HG02678 (cell line): ENCODE measurements around the gene RBM4.
A peak's percentile ranks its signal among the peaks of the same experiment; 100 is the strongest.

Source experiments
- ATAC-seq: cut with Tn5 transposase; IDR thresholded peaks from one replicate; pipeline ENCODE4 v1.9.1; 2021; ENCODE audit warnings: mild to moderate bottlenecking, moderate library complexity; ENCODE audit not compliant: unreplicated experiment

Gene RBM4

DNA sequence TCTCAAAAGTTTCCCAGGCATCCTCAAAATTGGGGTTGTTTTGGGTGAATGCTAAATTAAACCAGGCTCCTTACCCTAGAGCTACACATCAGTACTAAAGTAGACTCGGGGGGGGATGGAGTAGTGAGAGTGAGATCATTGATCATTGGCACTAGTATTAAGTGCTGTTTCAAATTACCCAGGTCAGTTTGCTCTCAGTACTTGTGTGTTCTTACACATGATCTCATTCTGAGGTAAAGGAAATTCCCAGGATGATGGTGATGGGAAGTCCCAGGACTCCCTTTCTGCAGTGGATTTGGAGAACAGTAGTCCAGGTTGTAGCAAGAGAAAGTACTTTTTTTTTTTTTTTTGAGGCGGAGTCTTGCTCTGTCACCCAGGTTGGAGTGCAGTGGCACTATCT, 12.5 kb downstream of the RBM4 start:
- ATAC-seq = no peak

DNA sequence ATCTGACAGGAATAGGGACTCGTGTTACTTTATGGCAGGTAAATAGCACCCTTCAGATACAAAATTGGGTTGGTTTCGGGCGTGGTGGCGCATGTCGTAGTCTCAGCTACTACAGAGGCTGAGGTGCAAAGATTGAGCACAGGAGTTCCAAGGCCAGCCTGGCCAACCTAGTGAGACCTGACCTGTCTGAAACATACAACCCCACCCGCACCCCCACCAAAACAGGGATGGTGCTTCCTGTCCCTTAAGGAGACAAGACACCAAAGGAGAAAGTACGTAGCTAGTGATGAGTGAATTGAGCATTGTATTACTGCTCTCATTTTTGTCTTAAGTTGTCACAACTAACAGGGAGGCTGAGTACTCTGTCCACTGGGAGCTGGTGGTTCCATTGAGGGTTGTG, 14.1 kb downstream of the RBM4 start:
- no peak for ATAC-seq

DNA sequence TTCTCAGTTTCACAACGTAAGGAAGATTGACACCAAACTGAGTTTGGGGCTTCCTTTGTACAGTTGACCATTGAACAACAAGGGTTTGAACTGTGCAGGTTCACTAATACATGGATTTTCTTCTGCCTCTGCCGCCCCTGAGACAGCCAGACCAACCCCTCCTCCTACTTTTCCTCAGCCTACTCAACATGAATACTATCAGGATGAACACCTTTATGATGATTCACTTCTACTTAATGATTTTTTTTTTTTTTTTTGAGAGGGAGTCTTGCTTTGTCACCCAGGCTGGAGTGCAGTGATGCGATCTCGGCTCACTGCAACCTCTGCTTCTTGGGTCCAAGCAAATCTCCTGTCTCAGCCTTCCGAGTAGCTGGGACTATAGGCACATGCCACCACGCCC, 14.6 kb downstream of the RBM4 start:
- ATAC-seq = no peak

DNA sequence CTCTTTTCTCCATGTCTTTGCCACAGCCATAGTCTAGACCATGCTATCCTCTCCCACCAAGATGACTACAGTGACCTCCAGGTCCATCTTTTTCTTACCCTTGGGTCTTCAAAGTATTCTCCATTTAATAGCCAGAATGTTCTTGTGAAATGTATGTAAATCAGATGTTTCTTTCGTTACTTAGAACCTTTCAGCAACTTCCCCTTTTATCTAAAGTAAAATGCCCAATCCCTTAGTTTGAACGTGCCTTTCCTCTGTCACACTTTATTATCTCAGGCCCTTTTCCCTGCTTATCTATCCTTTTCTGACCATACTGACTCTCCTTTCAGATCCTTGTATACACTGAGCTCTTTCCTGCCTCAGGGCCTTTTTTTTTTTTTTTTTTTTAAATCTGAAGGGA, 21.3 kb downstream of the RBM4 start:
- ATAC-seq = no peak

DNA sequence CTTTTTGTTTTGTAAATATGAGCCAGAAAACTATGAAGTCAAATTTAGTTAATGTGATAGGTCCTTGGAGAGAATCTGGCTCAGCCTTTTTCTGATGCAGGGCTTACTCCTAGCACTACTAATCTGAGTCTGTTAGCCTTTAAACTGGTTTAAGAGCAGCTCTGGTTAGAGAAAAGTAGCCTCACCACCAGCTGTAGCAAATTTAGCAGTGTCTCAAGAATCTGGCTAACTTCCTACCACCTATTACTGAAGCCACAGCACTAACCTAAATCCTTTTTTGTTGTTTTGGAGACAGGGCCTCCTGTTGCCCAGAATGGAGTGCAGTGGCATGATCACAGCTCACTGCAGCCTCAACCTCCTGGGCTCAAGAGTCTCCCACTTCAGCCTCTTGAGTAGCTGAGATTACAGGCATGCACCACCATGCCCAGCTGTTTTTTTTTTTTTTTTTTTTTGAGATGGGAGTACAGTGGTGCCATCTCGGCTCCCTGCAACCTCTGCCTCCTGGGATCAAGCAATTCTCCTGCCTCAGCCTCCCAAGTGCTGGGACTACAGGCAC, 25.3 kb downstream of the RBM4 start:
- ATAC-seq = no peak

DNA sequence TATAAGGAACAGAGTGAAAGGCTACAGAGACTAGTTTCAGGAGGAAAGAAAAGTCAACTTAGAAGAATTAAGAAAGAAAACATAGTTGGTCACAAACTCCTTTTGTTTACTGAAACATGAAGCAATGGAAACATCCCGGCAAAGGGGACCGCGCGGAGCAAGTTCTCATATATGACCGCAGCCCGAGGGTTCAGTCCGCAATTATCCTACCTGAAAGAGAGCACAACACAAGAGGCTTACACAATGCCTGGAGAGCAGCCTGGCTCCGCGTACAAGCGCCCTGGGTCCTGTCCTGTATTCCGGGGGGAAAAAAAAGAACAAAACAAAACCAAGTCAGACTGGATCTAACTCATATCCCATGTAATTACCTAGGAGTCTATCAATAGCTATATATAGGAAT, 26.9 kb downstream of the RBM4 start:
- ATAC-seq = no peak

DNA sequence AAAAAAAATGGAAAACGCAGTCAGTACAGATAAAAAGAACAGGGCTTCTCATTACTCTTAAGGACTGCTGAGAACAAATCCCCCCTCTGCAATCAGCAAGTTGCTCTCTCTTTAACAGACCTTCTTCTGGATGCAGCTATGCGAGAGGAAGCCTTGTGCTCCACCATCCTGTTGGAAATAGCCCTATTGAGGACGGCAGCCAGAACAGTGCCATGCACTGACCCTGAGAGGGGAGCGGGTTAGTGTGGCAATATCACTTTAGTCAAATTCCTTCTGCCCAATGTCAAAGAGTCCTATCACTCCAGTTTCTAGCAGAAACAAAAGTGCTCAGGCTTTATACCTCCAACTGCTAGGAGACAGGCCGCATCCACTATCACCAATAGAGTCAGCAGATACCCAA, 32.3 kb downstream of the RBM4 start:
- no peak for ATAC-seq

DNA sequence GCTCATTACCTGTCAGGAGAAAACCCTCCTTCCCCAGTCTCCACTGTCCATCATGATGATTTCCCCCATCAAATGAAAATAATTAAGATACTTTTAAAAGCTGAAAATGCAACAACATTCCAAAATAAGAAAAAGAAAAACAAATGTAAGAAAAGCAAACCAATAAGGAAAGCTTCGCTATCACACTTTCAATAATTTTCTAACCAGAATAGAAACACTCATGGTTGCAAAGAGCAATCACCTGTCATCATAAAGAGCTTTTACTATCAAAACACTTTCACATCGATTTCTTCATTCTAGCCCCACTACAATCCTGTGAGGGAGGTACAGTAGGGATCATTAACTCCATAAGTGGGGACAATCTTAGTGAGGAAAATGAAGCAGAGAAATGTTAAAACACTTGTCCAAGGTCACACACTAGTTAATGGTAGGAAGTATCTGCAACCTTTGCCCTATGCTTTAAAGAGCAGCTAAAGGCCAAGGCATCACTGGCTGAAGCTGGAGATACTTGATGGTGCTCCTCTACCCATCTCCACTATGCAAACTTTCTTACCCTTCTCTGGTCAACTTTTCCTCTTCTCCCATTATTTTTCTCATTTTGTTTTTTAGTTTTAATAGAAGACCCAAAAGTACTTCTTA, 36.6 kb downstream of the RBM4 start:
- ATAC-seq = no peak

DNA sequence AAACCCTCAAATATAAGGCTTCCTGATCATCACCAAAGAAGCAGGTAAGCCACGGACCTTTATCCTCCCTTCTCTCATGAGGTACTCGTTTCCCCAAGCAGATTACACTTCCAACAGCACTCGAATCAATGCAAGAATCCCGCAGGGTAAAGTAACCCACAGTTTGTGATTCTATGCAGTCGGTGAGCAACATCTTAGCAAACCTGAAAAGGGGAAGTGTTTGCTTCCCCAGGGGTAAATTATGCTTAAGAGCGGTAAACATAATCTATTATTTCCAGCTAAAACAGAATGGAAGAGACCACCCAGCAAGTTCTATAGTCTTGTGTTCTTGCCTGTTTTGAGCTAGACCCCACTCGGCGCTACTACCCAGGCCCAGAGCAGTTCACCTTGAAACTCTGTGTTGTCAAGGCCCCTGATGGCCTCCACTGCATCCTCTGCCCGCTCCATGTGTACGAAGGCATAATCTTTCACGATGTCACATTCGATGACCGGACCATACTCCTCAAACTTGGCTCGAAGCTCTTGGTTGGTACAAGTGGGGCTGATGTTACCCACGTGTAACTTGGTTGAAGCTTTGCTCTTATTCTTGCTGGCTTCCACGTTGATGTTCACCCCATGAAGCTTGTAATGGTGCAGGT, 37.9 kb downstream of the RBM4 start:
- no peak for ATAC-seq

DNA sequence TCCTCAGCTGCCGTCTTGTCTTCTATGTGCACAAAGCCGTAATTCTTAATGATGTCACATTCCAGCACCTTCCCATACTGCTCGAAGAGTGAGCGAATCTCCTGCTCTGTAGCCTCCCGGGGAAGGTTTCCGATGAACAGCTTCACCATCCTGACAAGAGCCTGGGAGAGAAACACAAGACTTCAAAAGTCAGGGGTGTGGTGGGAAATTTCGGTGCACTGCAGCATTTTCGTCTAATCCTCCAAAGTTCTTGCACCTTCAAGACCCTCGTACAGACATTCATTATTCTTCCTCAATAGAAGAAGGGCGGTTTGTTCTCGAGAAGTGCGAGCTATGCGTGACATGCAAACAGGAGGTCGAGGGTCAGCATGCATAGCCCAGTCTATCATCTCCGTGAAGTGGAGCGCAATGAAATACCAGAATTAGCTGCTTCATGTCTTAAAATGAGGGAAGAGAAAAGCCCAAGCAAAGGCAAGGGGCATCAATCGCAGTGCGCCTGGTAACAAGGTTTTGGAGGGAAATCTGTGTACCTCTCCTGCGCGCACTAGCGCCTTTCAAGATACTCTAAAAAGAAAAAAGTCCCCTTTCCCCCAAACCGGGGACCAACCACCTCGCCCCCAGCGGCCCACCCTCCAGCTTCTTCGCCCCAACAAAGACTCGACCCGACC, 38.6 kb downstream of the RBM4 start:
- ATAC-seq = no peak

DNA sequence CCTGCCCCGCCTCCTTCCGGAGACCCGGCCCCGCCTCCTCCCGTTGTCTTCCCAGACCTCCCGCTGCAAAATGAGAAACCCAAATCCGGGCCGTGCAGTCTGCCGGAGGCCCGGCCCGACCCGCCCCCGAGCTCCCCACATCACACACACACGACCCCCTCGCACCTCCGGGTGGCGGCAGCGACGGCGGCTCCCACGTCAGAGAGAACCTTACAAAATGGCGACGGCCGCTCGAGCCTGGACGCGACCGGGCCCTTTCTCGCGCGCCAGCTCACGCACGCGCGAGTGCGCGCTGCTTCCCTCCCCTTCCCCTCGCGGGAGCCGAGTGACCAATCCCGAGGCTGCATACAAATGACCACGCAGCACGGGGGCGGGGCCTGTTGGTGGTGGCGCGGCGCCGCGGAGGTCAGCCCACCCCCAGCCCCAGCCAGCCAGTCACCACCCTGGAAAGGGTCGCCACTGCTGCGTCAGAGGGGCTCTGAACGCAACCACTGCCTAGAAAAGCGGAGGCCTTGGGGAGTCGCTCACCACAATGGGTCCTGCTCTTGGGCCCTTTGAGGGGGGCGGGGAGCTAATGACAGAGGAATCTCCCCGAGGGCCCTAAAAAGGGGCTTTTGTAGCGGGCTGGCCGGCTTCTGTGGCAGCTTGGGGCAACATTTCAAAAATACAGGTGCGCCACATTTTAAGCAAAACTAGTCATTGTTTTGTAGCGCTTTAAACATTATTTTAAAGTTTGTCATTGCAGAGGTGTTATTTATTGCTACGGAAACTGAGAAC, 39.3 kb downstream of the RBM4 start, which contains the start of gene RBM4B:
Gene RBM4B (minus strand): TSS at position 289 of the 777 bp plus-strand sequence. CDS start 808 bp downstream, outside the sequence.
- peak; percentile 84 for ATAC-seq

DNA sequence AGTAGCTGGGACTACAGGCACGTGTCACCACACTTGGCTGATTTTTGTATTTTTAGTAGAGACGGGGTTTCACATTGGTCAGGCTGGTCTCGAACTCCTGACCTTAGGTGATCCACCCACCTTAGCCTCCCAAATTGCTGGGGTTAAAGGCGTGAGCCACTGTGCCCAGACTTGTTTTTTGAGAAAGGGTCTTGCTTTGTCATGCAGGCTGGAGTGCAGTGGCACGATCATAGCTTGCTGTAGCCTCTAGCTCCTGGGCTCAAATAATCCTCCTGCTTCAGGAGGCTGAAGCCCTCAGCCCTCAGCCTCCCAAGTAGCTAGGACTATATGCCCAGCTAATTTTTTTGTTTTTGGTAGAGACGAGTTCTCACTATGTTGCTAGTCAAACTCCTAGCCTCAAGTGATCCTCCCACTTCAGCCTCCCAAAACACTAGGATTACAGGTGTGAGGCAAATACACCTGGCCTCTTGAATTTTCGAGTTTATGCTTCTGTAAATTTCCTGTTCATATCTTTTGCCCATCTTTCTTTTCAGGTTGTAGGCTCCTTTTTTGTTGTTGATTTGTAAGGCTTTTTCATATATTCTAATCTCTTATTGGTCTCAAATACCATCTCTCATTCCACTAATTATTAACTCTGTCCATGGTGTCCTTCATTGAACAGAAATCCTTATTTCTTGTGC, 42.6 kb downstream of the RBM4 start:
- no peak for ATAC-seq

DNA sequence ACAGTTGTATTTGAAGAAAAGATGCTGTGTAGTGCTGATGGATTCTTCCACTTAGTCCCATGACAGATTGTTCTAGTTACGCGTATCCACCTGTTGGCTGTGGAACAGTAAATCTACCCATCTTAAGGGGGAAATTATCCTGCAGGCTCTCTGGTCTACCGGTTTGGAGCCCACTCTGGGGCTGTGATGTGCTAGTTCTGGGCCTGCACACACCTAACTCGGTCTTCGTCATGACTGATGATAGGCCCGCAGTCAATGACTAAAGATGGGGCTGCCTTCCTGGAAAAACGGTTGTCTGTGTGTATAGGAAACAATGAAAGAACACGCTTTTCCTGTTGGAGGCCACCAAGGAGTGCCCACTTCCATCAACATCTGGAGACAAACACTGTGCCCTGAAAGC, 45.4 kb downstream of the RBM4 start:
- no peak for ATAC-seq

DNA sequence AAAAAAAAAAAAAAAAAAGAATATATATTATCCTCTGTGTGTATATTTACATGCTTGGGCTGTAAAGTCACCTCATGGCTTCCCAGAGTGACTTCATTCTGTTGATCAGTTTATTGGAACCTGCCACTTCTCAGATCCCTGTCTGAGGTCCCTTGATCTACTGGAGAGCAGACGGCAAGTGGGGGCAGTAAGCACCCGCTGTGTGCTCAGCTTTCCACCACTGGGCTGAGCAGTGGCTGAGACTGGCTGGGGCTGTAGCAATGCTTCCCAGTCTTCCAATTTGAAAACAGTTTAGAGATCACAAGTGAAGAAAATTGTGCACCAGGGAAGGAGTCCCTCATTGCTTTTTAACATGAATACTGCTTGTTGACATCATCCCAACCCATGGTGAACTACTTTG, 46.1 kb downstream of the RBM4 start:
- ATAC-seq = no peak

DNA sequence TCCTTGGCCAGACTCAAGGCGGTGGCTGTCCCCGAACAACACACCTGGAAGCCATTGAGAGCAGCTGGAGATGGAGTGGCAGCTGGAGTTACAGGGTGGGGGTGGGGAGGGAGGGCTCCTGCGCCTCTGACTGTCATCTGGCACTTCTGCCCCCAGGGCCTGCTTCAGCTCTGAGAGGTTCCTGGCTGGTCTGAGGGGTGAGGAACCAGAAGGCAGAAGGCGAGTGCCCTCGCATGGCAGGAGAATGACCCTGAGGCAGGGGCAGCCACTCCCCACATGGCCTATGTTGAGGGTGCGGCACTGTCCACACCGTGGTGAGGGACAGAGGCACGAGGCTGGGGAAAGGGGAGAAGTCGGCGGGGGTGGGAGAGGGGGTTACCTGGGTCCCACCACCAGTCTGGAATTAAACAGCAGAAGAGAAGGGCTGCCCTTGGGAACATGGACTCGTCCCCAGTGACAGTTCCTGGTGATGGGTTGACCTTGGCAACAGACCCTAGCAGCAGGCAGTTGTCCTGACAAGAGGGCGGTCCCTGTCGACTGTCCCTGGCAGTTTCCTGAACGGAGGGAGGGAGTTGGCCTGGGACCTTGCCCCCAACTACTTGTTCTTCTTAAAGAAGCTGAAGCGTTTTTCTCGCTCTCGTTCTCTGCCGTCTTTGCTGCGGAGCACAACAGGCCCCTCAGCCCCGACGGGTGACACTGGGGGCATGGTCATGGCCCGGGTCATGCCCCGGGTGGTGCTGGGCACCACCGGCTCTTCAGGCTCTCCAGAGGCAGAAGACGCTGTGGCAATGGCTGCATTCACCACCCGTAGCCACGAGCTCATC, 47.0 kb downstream of the RBM4 start:
- ATAC-seq = no peak

DNA sequence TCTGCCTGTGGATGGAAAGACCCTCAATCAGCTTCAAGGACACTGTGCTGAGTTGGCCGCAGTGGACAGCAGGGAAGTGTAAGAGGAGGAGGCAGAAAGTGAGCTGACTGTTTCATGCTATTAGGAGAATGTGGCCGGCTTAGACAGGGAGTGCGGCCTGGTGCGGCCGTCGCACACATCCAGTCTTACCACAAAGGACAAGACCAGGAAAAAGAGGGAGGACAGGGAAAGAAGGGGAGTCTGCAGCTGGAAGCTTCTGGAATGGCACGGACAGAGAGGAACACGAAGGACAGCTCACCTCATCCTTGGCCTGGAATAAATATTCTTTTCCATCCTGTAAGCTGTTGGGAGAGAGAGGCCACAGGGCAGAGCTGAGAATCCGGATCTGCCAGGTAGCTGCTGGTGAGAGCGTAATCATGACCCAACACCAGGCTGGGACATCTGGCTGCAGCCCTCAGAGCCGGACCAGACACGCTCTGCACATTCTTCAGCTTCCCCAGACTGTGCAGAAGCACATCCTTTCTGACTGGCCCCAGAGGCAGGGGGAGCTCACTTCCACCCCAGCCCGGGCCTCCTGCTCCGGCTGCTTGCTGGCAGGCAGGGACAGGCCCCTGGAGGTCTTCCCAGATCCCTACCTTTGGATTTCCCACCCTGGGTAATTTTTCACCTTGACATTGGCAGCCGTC, 47.7 kb downstream of the RBM4 start:
- ATAC-seq = no peak

DNA sequence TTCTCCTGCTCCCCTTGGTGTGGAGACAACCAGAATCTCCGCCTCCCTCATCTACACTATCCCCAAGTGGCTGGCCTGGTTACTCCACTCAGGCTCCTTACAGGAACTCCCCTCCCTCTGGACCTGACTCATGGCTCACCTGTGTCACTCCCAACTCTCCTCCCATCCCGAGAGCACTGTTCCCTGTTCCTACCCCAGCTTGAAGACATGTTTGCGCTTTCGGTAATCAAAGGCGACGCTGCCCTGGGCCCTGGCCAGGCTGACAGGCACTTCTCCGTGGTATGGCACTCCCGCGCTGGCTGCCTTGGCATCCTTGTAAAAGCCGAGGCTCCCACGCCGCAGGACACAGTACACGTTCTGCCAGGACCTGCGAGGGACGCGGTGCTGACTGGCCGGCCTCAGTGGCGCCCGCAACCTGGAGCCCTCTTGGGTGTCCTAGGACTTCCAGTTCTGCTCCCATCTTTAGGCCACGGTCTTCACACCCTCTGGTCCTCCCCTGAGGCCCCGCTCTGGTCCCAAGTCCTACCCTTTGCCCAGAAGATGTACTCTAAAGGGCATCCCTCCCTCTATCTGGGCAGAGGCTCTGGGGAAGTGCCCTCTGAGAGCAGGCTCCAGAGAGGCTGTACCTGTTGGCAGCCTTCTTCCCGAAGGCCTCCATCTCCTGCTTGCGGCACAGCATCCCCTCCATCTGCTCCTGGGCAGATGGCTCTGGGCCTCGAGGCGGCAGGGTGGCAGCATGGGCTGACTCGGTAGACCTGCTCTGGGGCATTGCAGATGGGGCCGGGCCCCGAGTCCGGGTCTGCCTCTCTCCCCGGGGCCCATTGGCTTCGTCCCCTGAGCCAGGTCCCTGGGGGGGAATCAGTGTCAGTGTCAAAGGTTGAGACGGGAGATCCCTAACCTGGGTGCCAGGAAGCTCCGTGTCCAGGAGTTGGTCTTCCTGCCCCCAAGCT, 48.6 kb downstream of the RBM4 start:
- ATAC-seq = no peak

DNA sequence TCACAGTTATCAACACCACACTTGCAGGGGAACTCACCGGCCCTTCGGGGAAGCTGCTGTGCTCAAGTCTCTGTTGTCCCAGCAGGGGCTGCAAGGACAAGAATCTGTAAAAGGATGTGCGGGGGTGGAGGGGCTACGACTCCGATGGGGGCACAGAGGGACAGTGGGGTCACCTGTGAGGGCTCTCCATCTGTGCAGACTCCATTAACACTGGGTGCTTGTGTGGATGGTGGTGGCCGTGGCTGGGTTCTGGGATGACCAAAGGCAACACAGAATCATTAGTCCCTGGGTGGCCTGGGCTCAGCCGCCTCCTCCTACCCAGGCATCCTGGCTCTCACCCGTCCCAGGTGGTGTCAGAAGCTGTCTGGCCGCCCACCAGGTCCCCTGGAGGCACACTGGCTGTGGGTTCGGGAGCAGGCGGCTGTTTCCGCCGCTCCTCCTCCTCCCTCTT, 49.4 kb downstream of the RBM4 start:
- ATAC-seq = no peak
